HUDEP-2 (cell line): ENCODE results near the gene KIAA0825.

Experiments used
- DNase-seq, 76 experiments: peaks; one replicate each; lab custom pipeline; 2025; ENCODE audit not compliant: unreplicated experiment in 76 of 76; lab: John Stamatoyannopoulos, UW

The KIAA0825 gene

GRCh38 chr5:94254214-94254613 is 364.2 kb downstream of the KIAA0825 start:
- no peak for DNase-seq

GRCh38 chr5:94250985-94251384 is 367.4 kb downstream of the KIAA0825 start:
- DNase-seq: no peak

GRCh38 chr5:94249430-94249829 is 369.0 kb downstream of the KIAA0825 start:
- DNase-seq: no peak

GRCh38 chr5:94248175-94248875 is 370.1 kb downstream of the KIAA0825 start:
- DNase-seq: no peak

- no peak for DNase-seq
Measured at GRCh38 chr5:94245608-94246007, 372.8 kb downstream of the KIAA0825 start.

GRCh38 chr5:94244921-94245320 is 373.5 kb downstream of the KIAA0825 start:
- no peak for DNase-seq

GRCh38 chr5:94243612-94244011 is 374.8 kb downstream of the KIAA0825 start:
- DNase-seq: no peak

GRCh38 chr5:94240993-94241651 is 377.3 kb downstream of the KIAA0825 start:
- DNase-seq: no peak

GRCh38 chr5:94240596-94240992 is 377.8 kb downstream of the KIAA0825 start:
- no peak for DNase-seq

GRCh38 chr5:94240134-94240533 is 378.3 kb downstream of the KIAA0825 start:
- no peak for DNase-seq

GRCh38 chr5:94239266-94239665 is 379.1 kb downstream of the KIAA0825 start:
- DNase-seq: no peak

GRCh38 chr5:94234987-94235386 is 383.4 kb downstream of the KIAA0825 start:
- no peak for DNase-seq

GRCh38 chr5:94228791-94229190 is 389.6 kb downstream of the KIAA0825 start:
- DNase-seq: no peak

- no peak for DNase-seq
Measured at GRCh38 chr5:94223235-94223634, 395.2 kb downstream of the KIAA0825 start.

GRCh38 chr5:94218374-94218773 is 400.0 kb downstream of the KIAA0825 start:
- no peak for DNase-seq

- DNase-seq: no peak
Measured at GRCh38 chr5:94217745-94218144, 400.7 kb downstream of the KIAA0825 start.

GRCh38 chr5:94217216-94217615 is 401.2 kb downstream of the KIAA0825 start:
- DNase-seq: no peak

GRCh38 chr5:94212476-94212875 is 405.9 kb downstream of the KIAA0825 start:
- DNase-seq: no peak

- DNase-seq: no peak
Measured at GRCh38 chr5:94209774-94210355, 408.5 kb downstream of the KIAA0825 start.

- no peak for DNase-seq
Measured at GRCh38 chr5:94209272-94209671, 409.1 kb downstream of the KIAA0825 start.

GRCh38 chr5:94199566-94199965 is 418.8 kb downstream of the KIAA0825 start:
- DNase-seq: no peak

GRCh38 chr5:94197970-94198369 is 420.4 kb downstream of the KIAA0825 start:
- no peak for DNase-seq
